ENCODE data around the gene MBD2. TPM values are rescaled to one million over a fixed set of nuclear protein-coding genes. Genes with fewer than 3 reads are reported as not detected.

The MBD2 gene
- polyA plus RNA-seq, 2 donors: 55.0 to 55.6 TPM

DNA sequence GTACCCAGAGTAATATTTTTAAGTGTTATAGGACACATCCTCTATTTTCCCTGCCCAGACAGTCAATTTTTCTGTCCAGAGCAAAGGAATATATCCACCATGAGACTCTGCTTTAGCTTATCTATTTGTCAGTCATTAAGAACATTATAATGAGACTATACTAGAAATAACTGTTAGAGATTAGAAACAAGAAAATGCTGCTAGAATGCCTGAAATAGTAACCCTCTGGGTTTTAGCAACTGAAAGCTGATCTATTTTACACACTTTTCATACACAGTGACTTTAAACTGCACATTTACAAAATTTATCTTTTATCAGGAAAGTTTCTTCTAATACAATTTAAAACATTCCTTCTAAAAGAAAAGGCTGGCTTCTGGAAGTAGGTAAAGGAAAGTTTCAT is 39.6 kb downstream of the MBD2 start:
- H3K27me3 ChIP-seq (ENCODE audit: control insufficient read depth in 1 of 2, insufficient read depth in 2 of 2, low read length in 2 of 2): no peaks in the 10 kb centered on the region
- peaks cover 7% of the 10 kb centered on the region in 2 donors for H3K36me3 ChIP-seq (ENCODE audit: control insufficient read depth in 2 of 2, insufficient read depth in 2 of 2, low read length in 1 of 2)
- no peak overlapping the region for H3K4me3 ChIP-seq (ENCODE audit: low read depth in 1 of 2, low read length in 2 of 2)
- no peak overlapping the region for H3K27ac ChIP-seq (ENCODE audit: low read depth in 2 of 2, low read length in 1 of 2)
- H3K4me1 ChIP-seq (ENCODE audit: control insufficient read depth in 2 of 2, insufficient read depth in 2 of 2, low read length in 1 of 2): no peaks in the 10 kb centered on the region
- no peaks in the 10 kb centered on the region for H3K9me3 ChIP-seq (ENCODE audit: control insufficient read depth in 2 of 2, insufficient read depth in 1 of 2, low read depth in 1 of 2, low read length in 1 of 2)

DNA sequence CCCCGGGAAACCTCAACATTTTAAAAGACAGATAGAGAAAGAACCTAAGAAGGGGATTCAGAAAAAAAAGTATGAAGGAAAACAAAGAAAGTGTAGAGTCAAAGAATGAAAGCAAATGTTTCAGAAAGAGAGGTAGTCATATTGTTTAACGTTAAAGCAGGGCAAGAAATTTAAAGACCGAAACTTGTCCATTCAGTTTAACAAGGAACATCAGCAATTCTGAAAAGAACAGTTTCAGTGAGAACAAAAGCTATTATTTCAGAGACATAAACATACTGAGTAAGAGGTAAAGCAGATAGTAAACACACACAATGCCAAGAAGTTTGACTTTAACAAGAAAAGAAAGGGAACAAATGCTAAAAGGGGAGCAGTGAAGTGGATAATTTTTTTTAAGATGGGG is 41.1 kb downstream of the MBD2 start:
- Histone ChIP-seq H3K9me3 (ENCODE audit: control insufficient read depth in 2 of 2, insufficient read depth in 1 of 2, low read depth in 1 of 2, low read length in 1 of 2) (no peaks in the 10 kb centered on the region), H3K27ac (ENCODE audit: low read depth in 2 of 2, low read length in 1 of 2) (no peak overlapping the region), H3K4me3 (ENCODE audit: low read depth in 1 of 2, low read length in 2 of 2) (no peak overlapping the region), H3K4me1 (ENCODE audit: control insufficient read depth in 2 of 2, insufficient read depth in 2 of 2, low read length in 1 of 2) (no peaks in the 10 kb centered on the region), H3K36me3 (ENCODE audit: control insufficient read depth in 2 of 2, insufficient read depth in 2 of 2, low read length in 1 of 2) (peaks cover 7% of the 10 kb centered on the region in 2 donors), H3K27me3 (ENCODE audit: control insufficient read depth in 1 of 2, insufficient read depth in 2 of 2, low read length in 2 of 2) (no peaks in the 10 kb centered on the region)
- WGBS, 2 donors: 84 to 87% methylated on average over 3 of the region's 3 CpGs

DNA sequence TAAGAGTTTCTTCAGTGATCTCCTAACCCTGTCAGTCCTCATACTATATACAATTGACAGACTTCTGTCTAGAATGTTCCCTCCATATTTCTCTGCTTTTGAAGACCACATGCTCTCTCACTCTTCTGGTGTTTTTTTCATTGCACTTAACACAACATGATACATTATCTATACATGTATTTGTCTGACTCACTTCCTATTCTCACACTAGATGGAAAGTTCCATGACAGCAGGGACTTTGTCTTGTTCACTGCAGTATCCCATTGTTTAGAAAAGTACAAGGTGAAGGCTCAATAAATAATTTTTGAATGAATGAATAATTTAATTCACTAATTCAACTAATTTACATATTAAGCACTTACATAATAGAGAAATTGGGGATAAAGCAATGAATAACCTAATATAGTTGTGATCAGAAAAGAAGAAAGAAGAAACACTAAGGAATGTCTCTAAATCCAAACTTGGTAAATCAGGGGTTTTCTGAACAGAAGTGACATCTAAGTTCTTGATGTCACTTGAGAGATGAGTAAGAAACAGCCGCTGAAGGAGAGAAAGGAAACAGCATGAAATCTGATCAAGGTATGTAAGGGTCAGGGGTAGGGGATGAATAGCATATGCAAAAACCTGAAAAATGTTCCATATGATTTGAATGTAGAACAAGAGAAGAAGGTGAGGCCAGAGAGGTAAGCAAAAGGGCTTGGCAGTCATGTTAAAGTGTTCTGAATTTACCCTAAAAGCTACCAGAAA is 42.4 kb downstream of the MBD2 start:
- Histone ChIP-seq H3K36me3 (ENCODE audit: control insufficient read depth in 2 of 2, insufficient read depth in 2 of 2, low read length in 1 of 2) (peaks cover 2 to 3% of the 10 kb centered on the region in 2 donors), H3K27ac (ENCODE audit: low read depth in 2 of 2, low read length in 1 of 2) (no peak overlapping the region), H3K4me1 (ENCODE audit: control insufficient read depth in 2 of 2, insufficient read depth in 2 of 2, low read length in 1 of 2) (no peaks in the 10 kb centered on the region), H3K27me3 (ENCODE audit: control insufficient read depth in 1 of 2, insufficient read depth in 2 of 2, low read length in 2 of 2) (no peaks in the 10 kb centered on the region), H3K4me3 (ENCODE audit: low read depth in 1 of 2, low read length in 2 of 2) (no peak overlapping the region), H3K9me3 (ENCODE audit: control insufficient read depth in 2 of 2, insufficient read depth in 1 of 2, low read depth in 1 of 2, low read length in 1 of 2) (no peaks in the 10 kb centered on the region)
- WGBS, 2 donors: 80 to 81% methylated on average over 1 of the region's 1 CpG

DNA sequence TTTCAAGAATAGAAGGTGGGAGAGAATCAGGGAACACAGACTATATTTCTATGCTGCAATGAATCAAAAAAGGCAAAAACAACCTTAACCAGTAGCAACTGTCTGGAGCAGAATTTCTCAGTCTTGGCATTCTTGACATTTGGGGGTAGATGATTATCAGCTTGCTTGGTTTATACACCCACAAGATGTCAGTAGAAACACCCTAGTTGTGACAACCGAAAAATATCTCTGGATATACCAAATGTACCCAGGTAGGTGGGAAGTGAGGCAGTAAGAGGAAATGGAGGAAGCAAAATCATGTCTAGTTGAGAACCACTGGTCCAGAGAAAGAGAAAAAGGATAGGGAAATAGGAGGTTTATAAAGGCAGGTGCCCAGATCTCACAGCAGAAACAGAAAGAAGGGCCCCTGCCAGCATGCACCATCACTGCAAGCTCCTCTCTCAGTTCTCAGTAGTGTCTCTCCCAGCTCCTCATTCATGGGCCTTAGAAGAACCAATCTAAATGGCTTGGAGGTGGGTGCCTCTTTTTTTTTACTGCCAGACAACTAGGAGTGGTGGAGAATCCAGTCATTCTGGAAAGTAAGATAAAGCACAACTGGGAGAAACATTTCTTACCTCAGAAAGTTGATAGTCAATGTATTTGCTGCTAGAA is 50.4 kb downstream of the MBD2 start:
- H3K9me3 ChIP-seq (ENCODE audit: control insufficient read depth in 2 of 2, insufficient read depth in 1 of 2, low read depth in 1 of 2, low read length in 1 of 2): no peaks in the 10 kb centered on the region
- no peak overlapping the region for H3K4me3 ChIP-seq (ENCODE audit: low read depth in 1 of 2, low read length in 2 of 2)
- no peak overlapping the region for H3K27ac ChIP-seq (ENCODE audit: low read depth in 2 of 2, low read length in 1 of 2)
- H3K36me3 ChIP-seq (ENCODE audit: control insufficient read depth in 2 of 2, insufficient read depth in 2 of 2, low read length in 1 of 2): peaks cover 0 to under 1% of the 10 kb centered on the region in 2 donors
- no peaks in the 10 kb centered on the region for H3K27me3 ChIP-seq (ENCODE audit: control insufficient read depth in 1 of 2, insufficient read depth in 2 of 2, low read length in 2 of 2)
- H3K4me1 ChIP-seq (ENCODE audit: control insufficient read depth in 2 of 2, insufficient read depth in 2 of 2, low read length in 1 of 2): no peaks in the 10 kb centered on the region
- WGBS, 2 donors: 74 to 82% methylated on average over 1 of the region's 1 CpG

DNA sequence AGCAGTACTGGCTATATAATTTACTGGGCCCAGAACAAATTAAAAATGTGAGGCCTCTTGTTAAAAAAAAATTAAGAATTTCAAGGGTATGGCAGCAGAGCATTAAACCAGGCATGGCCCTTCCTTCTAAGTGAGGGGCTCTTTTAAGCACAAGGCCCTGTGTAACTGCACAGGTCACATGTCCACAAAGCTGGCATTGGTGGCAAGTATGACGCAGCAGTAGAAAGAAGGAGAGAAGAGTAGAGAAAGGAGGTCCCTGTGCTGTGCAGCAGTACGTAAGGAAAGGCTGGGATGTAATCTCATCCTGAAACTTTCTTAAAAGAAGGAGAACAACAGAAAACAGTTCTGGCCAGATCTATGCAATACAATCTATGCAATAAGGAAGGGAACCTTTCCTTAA is 51.2 kb downstream of the MBD2 start:
- Histone ChIP-seq H3K4me1 (ENCODE audit: control insufficient read depth in 2 of 2, insufficient read depth in 2 of 2, low read length in 1 of 2) (no peaks in the 10 kb centered on the region), H3K4me3 (ENCODE audit: low read depth in 1 of 2, low read length in 2 of 2) (no peak overlapping the region), H3K27ac (ENCODE audit: low read depth in 2 of 2, low read length in 1 of 2) (no peak overlapping the region), H3K36me3 (ENCODE audit: control insufficient read depth in 2 of 2, insufficient read depth in 2 of 2, low read length in 1 of 2) (peaks cover 0 to 2% of the 10 kb centered on the region in 2 donors), H3K27me3 (ENCODE audit: control insufficient read depth in 1 of 2, insufficient read depth in 2 of 2, low read length in 2 of 2) (no peaks in the 10 kb centered on the region), H3K9me3 (ENCODE audit: control insufficient read depth in 2 of 2, insufficient read depth in 1 of 2, low read depth in 1 of 2, low read length in 1 of 2) (no peaks in the 10 kb centered on the region)
- 91 to 93% methylated on average over 2 of the region's 2 CpGs for WGBS, 2 donors

DNA sequence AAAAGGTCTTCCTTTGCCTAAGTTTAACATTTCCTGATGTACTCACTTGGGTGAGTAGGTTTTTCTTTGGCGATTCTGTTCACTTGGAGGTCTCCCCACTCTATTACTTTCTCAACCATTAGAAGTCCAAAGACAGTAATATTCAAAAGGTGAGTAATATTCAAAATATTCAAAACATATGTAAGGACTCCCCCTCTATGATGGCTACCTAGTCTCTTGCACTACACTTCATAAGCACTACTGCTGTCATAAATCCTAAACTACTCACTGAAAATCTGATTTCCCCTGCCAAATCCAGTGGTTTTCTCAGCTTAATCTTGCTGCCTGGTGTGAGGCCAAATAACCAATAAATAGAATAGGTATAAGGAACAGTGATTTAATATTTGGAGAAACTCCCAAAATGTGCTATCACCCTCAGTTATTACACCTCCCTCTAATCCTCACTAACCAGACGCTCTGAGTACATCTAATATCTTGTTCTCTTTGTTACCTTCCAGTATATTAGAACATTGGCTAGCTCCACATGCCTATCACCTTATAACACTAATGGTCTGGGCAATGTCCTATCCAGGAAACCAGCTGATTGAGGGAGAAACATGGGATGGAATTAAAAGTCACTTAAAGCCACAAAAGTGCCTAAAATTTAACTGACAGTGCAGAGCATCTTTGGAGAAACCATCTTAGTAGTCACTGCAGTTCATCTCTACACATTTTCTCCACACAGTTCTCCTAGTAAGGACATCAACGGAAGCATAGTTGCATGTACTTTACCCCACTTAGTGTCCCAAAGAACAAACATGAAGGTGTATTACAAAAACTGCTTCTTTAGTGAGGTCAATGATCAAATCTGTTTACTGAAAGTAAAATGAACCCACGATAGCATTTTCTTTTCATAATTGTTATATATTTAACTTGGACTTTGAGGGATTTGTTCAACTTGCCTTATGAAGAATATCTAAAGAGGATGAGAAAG is 54.8 kb downstream of the MBD2 start:
- no peak overlapping the region for H3K4me3 ChIP-seq (ENCODE audit: low read depth in 1 of 2, low read length in 2 of 2)
- H3K27me3 ChIP-seq (ENCODE audit: control insufficient read depth in 1 of 2, insufficient read depth in 2 of 2, low read length in 2 of 2): no peaks in the 10 kb centered on the region
- peaks cover 0 to 4% of the 10 kb centered on the region in 2 donors for H3K36me3 ChIP-seq (ENCODE audit: control insufficient read depth in 2 of 2, insufficient read depth in 2 of 2, low read length in 1 of 2)
- no peak overlapping the region for H3K27ac ChIP-seq (ENCODE audit: low read depth in 2 of 2, low read length in 1 of 2)
- H3K4me1 ChIP-seq (ENCODE audit: control insufficient read depth in 2 of 2, insufficient read depth in 2 of 2, low read length in 1 of 2): no peaks in the 10 kb centered on the region
- H3K9me3 ChIP-seq (ENCODE audit: control insufficient read depth in 2 of 2, insufficient read depth in 1 of 2, low read depth in 1 of 2, low read length in 1 of 2): no peaks in the 10 kb centered on the region
- WGBS, 2 donors: 81 to 87% methylated on average over 4 of the region's 4 CpGs

DNA sequence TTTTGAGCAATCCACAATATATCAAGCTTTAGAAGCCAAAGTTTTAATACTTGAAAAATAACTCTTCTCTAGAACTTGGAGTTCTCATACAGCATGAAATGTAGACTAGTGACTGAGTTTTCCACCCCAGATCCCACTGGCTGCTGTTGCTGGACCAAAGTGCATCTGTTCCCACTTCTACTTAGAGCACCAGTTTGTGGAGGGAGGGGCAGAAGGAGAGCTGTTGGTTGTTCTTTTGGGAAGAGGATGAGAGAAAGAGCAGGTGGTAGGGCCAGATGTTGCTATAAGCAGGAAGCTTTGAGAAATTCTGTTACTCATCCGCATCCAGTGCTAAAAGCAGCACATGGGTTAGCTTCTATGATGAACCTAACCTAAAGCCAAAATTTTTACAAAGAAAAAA is 59.0 kb downstream of the MBD2 start:
- H3K4me3 ChIP-seq (ENCODE audit: low read depth in 1 of 2, low read length in 2 of 2): no peak overlapping the region
- no peaks in the 10 kb centered on the region for H3K27me3 ChIP-seq (ENCODE audit: control insufficient read depth in 1 of 2, insufficient read depth in 2 of 2, low read length in 2 of 2)
- H3K9me3 ChIP-seq (ENCODE audit: control insufficient read depth in 2 of 2, insufficient read depth in 1 of 2, low read depth in 1 of 2, low read length in 1 of 2): no peaks in the 10 kb centered on the region
- H3K27ac ChIP-seq (ENCODE audit: low read depth in 2 of 2, low read length in 1 of 2): no peak overlapping the region
- peaks cover 5 to 6% of the 10 kb centered on the region in 2 donors for H3K36me3 ChIP-seq (ENCODE audit: control insufficient read depth in 2 of 2, insufficient read depth in 2 of 2, low read length in 1 of 2)
- WGBS, 2 donors: 96 to 100% methylated on average over 1 of the region's 1 CpG
- no peaks in the 10 kb centered on the region for H3K4me1 ChIP-seq (ENCODE audit: control insufficient read depth in 2 of 2, insufficient read depth in 2 of 2, low read length in 1 of 2)

DNA sequence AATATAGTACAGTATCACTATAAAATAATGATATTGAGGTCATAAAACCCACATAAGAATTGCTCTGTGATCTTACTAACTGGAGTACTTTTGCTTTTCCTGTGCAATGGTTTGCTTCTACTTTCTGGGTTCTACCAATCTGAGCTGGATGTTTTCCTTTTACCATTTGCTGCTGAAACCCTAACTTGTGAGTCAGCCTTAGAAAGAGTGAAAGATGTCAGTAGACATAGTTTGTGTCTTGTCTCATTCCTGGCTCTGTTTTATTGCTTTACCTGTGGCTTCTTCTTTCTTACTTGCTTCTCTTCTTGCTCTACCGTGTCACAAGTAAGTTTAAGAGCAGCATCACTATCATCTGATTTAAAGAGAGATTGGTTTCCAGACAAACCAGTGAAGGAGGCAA is 61.0 kb downstream of the MBD2 start:
- H3K36me3 ChIP-seq (ENCODE audit: control insufficient read depth in 2 of 2, insufficient read depth in 2 of 2, low read length in 1 of 2): peaks cover 5 to 12% of the 10 kb centered on the region in 2 donors

DNA sequence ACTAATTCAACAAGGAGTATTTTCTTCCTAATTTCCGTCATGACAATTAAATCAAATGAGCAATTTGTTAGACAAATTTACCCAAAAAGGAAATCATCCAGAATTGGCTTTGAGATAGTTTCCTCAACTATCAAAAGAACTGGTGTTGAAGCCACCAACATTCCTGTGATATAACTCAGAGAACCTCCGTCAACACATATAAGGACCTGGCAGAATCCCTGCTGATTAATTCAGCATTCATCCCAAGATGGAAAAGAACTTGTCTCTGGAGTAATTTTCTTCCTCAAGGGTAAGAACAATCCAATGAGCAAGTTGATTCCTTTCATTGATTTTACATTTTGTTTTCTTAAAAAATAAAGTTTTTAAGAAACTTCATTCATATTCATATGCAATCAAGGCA is 62.0 kb downstream of the MBD2 start:
- Histone ChIP-seq H3K27ac (ENCODE audit: low read depth in 2 of 2, low read length in 1 of 2) (no peak overlapping the region), H3K36me3 (ENCODE audit: control insufficient read depth in 2 of 2, insufficient read depth in 2 of 2, low read length in 1 of 2) (peaks cover 10 to 20% of the 10 kb centered on the region in 2 donors)
- 54 to 85% methylated on average over 2 of the region's 2 CpGs for WGBS, 2 donors

More for the DNA sequence above, 61.0 kb downstream of the MBD2 start:
- Histone ChIP-seq H3K27ac (ENCODE audit: low read depth in 2 of 2, low read length in 1 of 2) (no peak overlapping the region), H3K4me3 (ENCODE audit: low read depth in 1 of 2, low read length in 2 of 2) (no peak overlapping the region), H3K4me1 (ENCODE audit: control insufficient read depth in 2 of 2, insufficient read depth in 2 of 2, low read length in 1 of 2) (no peaks in the 10 kb centered on the region), H3K27me3 (ENCODE audit: control insufficient read depth in 1 of 2, insufficient read depth in 2 of 2, low read length in 2 of 2) (no peaks in the 10 kb centered on the region), H3K9me3 (ENCODE audit: control insufficient read depth in 2 of 2, insufficient read depth in 1 of 2, low read depth in 1 of 2, low read length in 1 of 2) (no peaks in the 10 kb centered on the region)
- 77 to 82% methylated on average over 1 of the region's 1 CpG for WGBS, 2 donors

More for the DNA sequence above, 62.0 kb downstream of the MBD2 start:
- no peaks in the 10 kb centered on the region for H3K27me3 ChIP-seq (ENCODE audit: control insufficient read depth in 1 of 2, insufficient read depth in 2 of 2, low read length in 2 of 2)
- H3K9me3 ChIP-seq (ENCODE audit: control insufficient read depth in 2 of 2, insufficient read depth in 1 of 2, low read depth in 1 of 2, low read length in 1 of 2): no peaks in the 10 kb centered on the region
- H3K4me1 ChIP-seq (ENCODE audit: control insufficient read depth in 2 of 2, insufficient read depth in 2 of 2, low read length in 1 of 2): no peaks in the 10 kb centered on the region
- no peak overlapping the region for H3K4me3 ChIP-seq (ENCODE audit: low read depth in 1 of 2, low read length in 2 of 2)
